ENCODE data around the gene PIK3CB. TPM values are rescaled to one million over a fixed set of nuclear protein-coding genes. Genes with fewer than 3 reads are reported as not detected.
"Not testable (repeated sequence)": the region's sequence is repeated elsewhere in the genome, so short reads cannot be mapped to it uniquely, and the experiment has no call there.

Gene PIK3CB
- total RNA-seq, 2 donors from 2014 or later = 20.6 to 32.0 TPM

DNA sequence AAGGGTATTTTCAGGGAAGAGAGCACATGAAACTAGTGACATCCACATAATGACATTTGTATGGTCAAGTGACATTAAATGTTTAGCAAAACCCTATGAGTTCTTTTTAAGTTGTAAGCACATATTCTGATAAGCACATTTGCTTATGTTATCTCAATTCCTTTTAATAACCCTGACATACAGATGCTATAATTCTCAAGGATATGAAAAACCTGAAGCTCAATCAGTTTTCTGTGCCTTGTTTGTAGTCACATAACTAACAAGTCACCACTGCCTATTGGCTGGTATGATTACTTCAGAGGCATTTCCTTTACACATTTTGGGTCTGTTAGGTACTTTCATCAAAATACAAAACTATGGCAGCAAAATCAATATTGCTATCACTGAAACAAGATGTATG lies 152.1 kb downstream of the PIK3CB start:
- Histone ChIP-seq H3K4me1 (ENCODE audit: control insufficient read depth in 1 of 2, low read depth in 2 of 2) (no peaks in the 10 kb centered on the region), H3K27ac (no peak overlapping the region), H3K4me3 (no peak overlapping the region), H3K27me3 (replicated peaks; ENCODE audit: insufficient read depth) (no peaks in the 10 kb centered on the region), H3K9me3 (no peaks in the 10 kb centered on the region), H3K36me3 (no peaks in the 10 kb centered on the region)
- DNase-seq (ENCODE audit: low spot score) = no peak
- no peak for ATAC-seq (ENCODE audit: insufficient number of reproducible peaks, low FRiP score, low read depth)
- TF ChIP-seq, protein P1, sequence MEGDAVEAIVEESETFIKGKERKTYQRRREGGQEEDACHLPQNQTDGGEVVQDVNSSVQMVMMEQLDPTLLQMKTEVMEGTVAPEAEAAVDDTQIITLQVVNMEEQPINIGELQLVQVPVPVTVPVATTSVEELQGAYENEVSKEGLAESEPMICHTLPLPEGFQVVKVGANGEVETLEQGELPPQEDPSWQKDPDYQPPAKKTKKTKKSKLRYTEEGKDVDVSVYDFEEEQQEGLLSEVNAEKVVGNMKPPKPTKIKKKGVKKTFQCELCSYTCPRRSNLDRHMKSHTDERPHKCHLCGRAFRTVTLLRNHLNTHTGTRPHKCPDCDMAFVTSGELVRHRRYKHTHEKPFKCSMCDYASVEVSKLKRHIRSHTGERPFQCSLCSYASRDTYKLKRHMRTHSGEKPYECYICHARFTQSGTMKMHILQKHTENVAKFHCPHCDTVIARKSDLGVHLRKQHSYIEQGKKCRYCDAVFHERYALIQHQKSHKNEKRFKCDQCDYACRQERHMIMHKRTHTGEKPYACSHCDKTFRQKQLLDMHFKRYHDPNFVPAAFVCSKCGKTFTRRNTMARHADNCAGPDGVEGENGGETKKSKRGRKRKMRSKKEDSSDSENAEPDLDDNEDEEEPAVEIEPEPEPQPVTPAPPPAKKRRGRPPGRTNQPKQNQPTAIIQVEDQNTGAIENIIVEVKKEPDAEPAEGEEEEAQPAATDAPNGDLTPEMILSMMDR (IDR thresholded peaks at IDR 0.05) = no peak

DNA sequence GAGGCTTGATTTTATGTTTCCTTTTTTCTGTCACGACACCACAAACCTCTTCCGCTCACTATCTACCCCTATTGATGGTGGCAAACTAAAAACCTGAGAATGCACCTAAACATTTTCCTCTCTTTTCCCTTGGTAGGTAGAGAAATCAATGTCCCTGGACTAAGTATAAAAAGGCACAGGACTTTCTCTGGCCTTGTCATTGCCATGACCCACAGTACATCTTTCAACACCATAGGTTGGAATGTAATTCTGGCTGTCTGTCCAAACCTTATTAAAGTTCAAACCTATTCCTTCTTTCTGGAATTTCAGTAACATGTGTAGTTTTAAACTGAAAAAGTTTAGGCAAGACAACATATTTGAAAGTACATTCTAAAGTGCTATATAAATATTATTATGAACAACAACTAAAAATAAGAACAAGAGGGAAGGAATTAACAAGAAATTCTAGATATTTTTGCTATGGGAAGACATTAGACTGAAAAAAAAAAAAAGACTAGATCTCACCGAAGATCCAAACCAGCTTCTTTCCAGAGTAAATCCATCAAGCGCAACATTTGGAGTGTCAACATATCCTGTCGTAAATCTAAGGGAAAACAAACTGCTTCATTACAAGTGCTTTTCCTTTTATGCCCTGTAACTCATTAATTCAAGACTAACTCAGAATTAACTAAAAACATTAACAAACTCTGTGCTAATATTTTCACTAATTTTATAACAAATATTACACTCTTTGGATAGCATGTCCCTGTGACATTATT lies 153.1 kb downstream of the PIK3CB start:
- no peaks in the 10 kb centered on the region for H3K9me3 ChIP-seq
- ATAC-seq (ENCODE audit: insufficient number of reproducible peaks, low FRiP score, low read depth) (no peak), DNase-seq (ENCODE audit: low spot score) (no peak)
- H3K4me3 ChIP-seq = no peak overlapping the region
- H3K4me1 ChIP-seq (ENCODE audit: control insufficient read depth in 1 of 2, low read depth in 2 of 2) = no peaks in the 10 kb centered on the region
- no peak overlapping the region for H3K27ac ChIP-seq
- TF ChIP-seq, protein P1 (IDR thresholded peaks at IDR 0.05) = no peak
- no peaks in the 10 kb centered on the region for H3K36me3 ChIP-seq
- no peaks in the 10 kb centered on the region for H3K27me3 ChIP-seq (replicated peaks; ENCODE audit: insufficient read depth)

DNA sequence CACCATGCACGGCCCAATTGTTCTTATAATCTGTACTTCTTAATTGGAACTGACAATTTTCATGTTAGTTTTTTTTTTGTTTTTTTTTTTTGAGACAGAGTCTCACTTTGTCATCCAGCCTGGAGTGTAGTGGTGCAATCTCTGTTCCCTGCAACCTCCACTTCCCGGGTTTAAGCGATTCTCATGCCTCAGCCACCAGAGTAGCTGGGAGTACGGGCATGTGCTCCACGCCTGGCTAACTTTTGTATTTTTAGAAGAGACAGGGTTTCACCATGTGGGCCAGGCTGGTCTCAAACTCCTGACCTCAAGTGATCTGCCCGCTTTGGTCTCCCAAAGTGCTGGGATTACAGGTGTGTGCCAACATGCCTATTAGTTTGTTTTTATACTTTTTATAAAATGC lies 153.8 kb downstream of the PIK3CB start:
- not testable (repeated sequence) for H3K4me1 ChIP-seq (ENCODE audit: control insufficient read depth in 1 of 2, low read depth in 2 of 2); H3K9me3 ChIP-seq; H3K4me3 ChIP-seq; ATAC-seq (ENCODE audit: insufficient number of reproducible peaks, low FRiP score, low read depth); H3K27me3 ChIP-seq (replicated peaks; ENCODE audit: insufficient read depth); H3K36me3 ChIP-seq; DNase-seq (ENCODE audit: low spot score); H3K27ac ChIP-seq

DNA sequence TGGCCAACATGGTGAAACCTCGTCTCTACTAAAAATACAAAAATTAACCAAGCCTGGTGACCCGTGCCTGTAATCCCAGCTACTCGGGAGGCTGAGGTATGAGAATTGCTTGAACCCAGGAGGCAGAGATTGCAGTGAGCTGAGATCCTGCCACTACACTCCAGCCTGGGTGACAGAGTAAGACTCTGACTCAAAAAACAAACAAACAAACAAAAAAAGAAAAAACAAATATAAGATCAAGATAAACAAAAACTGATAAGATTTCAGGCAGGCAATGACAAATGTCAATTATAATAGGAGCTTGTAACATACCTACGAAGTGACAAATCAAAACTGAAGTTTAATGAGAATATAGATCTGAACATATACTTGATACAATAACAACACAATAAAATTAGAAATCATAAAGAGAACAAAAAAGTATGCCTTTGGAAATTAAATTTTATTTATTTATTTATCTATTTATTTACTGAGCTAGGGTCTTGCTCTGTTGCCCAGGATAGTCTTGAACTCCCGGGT lies 155.8 kb downstream of the PIK3CB start:
- H3K4me3 ChIP-seq = no peak overlapping the region
- DNase-seq (ENCODE audit: low spot score) (no peak), ATAC-seq (ENCODE audit: insufficient number of reproducible peaks, low FRiP score, low read depth) (no peak)
- H3K9me3 ChIP-seq = peaks cover 11% of the 10 kb centered on the region
- TF ChIP-seq, protein P1 (IDR thresholded peaks at IDR 0.05) = no peak
- H3K27ac ChIP-seq = no peak overlapping the region
- H3K36me3 ChIP-seq = no peaks in the 10 kb centered on the region
- H3K27me3 ChIP-seq (replicated peaks; ENCODE audit: insufficient read depth) = no peaks in the 10 kb centered on the region
- no peaks in the 10 kb centered on the region for H3K4me1 ChIP-seq (ENCODE audit: control insufficient read depth in 1 of 2, low read depth in 2 of 2)

DNA sequence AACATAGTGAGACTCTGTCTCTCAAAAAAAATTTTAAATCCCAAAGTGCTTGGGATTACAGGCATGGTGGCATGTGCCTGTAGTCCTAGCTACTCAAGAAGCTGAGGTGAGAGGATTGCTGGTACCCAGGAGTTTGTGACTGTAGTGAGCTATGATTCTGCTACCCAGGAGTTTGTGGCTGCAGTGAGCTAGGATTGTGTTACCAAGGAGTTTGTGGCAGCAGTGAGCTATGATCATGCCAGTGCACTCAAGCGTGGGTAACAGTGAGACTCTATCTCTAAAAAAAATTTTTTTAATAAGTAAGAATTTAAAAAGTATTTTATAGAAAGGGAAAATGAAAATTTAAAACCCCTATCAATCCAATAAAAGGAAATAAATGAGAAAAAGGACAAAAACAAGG lies 156.6 kb downstream of the PIK3CB start:
- DNase-seq (ENCODE audit: low spot score) = no peak
- Histone ChIP-seq H3K4me1 (ENCODE audit: control insufficient read depth in 1 of 2, low read depth in 2 of 2) (no peaks in the 10 kb centered on the region), H3K27me3 (replicated peaks; ENCODE audit: insufficient read depth) (no peaks in the 10 kb centered on the region), H3K27ac (no peak overlapping the region), H3K36me3 (no peaks in the 10 kb centered on the region), H3K4me3 (no peak overlapping the region), H3K9me3 (peaks cover 11% of the 10 kb centered on the region)
- TF ChIP-seq, protein P1 (IDR thresholded peaks at IDR 0.05) = no peak
- no peak for ATAC-seq (ENCODE audit: insufficient number of reproducible peaks, low FRiP score, low read depth)

Measured in thoracic aorta (tissue), 2 donors.